T-helper 2 cell treated with Interferon-gamma antibody and Interleukin-4, amounts not matched to agents 5 μg/mL and 100 μg/mL, for 36 hours (primary cell): ENCODE results near the gene TASOR.
"Not testable (repeated sequence)": the region's sequence is repeated elsewhere in the genome, so short reads cannot be mapped to it uniquely, and the experiment has no call there.

Experiments
- DNase-seq: peaks from one replicate; pipeline ENCODE4 v3.0.0; 2021; ENCODE audit warnings: low spot score
- H3K27ac Mint-ChIP-seq: one replicate; pipeline ENCODE4 v1.8.0; 2021; ENCODE audit warnings: mild to moderate bottlenecking, mixed read lengths
- H3K27me3 Mint-ChIP-seq: one replicate; pipeline ENCODE4 v1.8.0; 2021; ENCODE audit warnings: low read depth, mixed read lengths
- H3K36me3 Mint-ChIP-seq: one replicate; pipeline ENCODE4 v1.8.0; 2021; ENCODE audit warnings: low read depth, mixed read lengths
- H3K4me1 Mint-ChIP-seq: one replicate; pipeline ENCODE4 v1.8.0; 2021; ENCODE audit warnings: low read depth, mixed read lengths
- H3K4me3 Mint-ChIP-seq: one replicate; pipeline ENCODE4 v1.8.0; 2022; ENCODE audit warnings: mild to moderate bottlenecking, moderate library complexity, mixed read lengths
- H3K9me3 Mint-ChIP-seq: one replicate; pipeline ENCODE4 v1.8.0; 2021; ENCODE audit warnings: mixed read lengths

Gene TASOR

DNA sequence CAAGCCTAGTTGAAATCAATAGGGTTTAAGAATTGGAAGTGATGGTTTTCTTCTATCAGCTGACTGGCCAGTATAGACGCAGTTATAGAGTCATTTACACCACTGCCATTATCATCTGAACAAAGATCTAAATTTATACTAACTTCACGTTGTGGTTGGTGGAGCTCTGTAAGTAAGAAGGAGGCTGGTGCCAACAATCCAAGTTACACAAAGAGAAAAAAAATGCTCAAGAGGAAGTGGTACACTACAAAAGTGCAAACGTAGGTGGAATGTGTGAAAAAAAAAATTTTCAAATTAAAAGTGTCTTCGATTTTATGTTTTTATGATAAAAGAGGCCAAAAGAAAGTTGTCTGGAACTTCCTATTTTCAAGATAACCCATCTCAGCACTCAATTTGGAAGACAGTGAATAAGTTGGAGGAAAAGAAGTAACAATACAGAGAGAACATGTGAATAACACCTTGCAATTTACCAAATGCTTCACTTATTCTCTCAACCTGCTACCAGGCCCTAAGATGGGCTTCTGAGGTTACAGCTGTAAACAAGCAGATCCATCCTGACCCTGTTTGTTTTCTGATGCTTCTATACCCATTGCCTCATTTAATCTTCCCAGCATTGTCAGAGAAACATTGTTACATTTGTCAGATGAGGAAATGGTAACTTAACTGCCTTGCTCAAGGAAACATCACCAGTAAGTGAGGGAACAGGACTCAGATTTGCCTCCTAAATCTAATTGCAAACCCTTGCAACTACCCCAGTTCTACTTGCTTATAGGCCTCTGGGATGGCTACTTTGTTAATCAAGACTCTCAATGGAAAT lies 12.0 kb upstream of the TASOR start:
- Mint-ChIP-seq H3K27me3 (no peaks in the 10 kb centered on the region), H3K9me3 (no peaks in the 10 kb centered on the region), H3K4me3 (peak overlapping the region; percentile 33), H3K27ac (peak overlapping the region; percentile 76), H3K4me1 (peaks cover 41% of the 10 kb centered on the region), H3K36me3 (no peaks in the 10 kb centered on the region)
- DNase-seq: no peak

- no peaks in the 10 kb centered on the region for H3K27me3 Mint-ChIP-seq
- no peaks in the 10 kb centered on the region for H3K36me3 Mint-ChIP-seq
- peak overlapping the region; percentile 78 for H3K4me3 Mint-ChIP-seq
- no peaks in the 10 kb centered on the region for H3K9me3 Mint-ChIP-seq
- DNase-seq: no peak
- peak overlapping the region; percentile 83 for H3K27ac Mint-ChIP-seq
- peaks cover 39% of the 10 kb centered on the region for H3K4me1 Mint-ChIP-seq
Measured at GRCh38 chr3:56693750-56694149, 10.7 kb upstream of the TASOR start.

DNA sequence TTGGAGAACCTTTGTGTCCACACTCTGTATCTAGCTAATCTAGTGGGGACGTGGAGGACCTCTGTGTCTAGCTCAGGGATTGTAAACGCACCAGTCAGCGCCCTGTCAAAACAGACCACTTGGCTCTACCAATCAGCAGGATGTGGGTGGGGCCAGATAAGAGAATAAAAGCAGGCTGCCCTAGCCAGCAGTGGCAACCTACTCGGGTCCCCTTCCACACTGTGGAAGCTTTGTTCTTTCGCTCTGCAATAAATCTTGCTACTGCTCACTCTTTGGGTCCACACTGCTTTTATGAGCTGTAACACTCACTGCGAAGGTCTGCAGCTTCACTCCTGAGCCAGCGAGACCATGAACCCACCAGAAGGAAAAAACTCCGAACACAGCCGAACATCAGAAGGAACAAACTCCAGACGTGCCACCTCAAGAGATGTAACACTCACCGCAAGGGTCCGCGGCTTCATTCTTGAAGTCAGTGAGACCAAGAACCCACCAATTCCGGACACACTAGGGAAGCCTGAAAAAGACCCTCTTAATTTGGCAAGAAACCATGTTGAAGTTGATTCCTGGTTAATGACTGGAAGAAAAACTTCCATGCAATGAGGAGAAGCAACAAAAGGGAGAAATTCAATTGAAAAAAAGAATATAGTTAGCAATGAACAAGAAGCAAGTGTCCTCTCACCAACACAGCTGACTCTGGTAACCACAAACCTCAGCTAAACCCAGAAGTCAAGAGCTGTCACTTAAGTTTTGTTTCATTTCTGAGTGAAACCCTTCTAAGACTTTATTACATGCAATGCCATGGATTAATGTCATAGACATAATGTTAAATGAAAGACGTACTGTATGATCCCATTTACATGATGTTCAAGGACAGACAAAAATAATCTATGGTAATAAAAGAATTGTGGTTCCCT lies 9.7 kb upstream of the TASOR start:
- Mint-ChIP-seq H3K4me1 (peaks cover 44% of the 10 kb centered on the region), H3K4me3 (peak overlapping the region; percentile 78), H3K27ac (peak overlapping the region; percentile 83)
- not testable (repeated sequence) for H3K27me3 Mint-ChIP-seq, H3K9me3 Mint-ChIP-seq, H3K36me3 Mint-ChIP-seq
- DNase-seq: peak; percentile 50

DNA sequence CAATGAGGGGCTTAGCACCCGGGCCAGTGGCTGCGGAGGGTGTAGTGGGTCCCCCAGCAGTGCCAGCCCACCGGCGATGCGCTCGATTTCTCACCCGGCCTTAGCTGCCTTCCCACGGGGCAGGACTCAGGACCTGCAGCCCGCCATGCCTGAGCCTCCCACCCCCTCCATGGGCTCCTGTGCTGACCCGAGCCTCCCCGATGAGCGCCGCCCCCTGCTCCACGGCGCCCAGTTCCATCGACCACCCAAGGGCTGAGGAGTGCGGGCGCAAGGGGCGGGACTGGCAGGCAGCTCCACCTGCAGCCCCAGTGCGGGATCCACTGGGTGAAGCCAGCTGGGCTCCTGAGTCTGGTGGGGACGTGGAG lies 8.9 kb upstream of the TASOR start:
- DNase-seq, H3K4me3 Mint-ChIP-seq, H3K27ac Mint-ChIP-seq, H3K27me3 Mint-ChIP-seq, H3K9me3 Mint-ChIP-seq, H3K36me3 Mint-ChIP-seq: not testable (repeated sequence)
- peaks cover 44% of the 10 kb centered on the region for H3K4me1 Mint-ChIP-seq

GRCh38 chr3:56691165-56692000 lies 8.3 kb upstream of the TASOR start:
- no peaks in the 10 kb centered on the region for H3K27me3 Mint-ChIP-seq
- H3K4me1 Mint-ChIP-seq: peaks cover 42% of the 10 kb centered on the region
- H3K9me3 Mint-ChIP-seq: no peaks in the 10 kb centered on the region
- no peaks in the 10 kb centered on the region for H3K36me3 Mint-ChIP-seq
- H3K27ac Mint-ChIP-seq: no peak overlapping the region
- H3K4me3 Mint-ChIP-seq: no peak overlapping the region
- no peak for DNase-seq

- Mint-ChIP-seq H3K9me3 (peaks cover under 1% of the 10 kb centered on the region), H3K27me3 (no peaks in the 10 kb centered on the region), H3K27ac (no peak overlapping the region), H3K4me3 (no peak overlapping the region), H3K36me3 (peaks cover 3% of the 10 kb centered on the region), H3K4me1 (peaks cover 25% of the 10 kb centered on the region)
- DNase-seq: no peak
Measured at GRCh38 chr3:56689303-56689702, 6.2 kb upstream of the TASOR start.

- peaks cover 8% of the 10 kb centered on the region for H3K9me3 Mint-ChIP-seq
- no peak for DNase-seq
- H3K27ac Mint-ChIP-seq: no peak overlapping the region
- peaks cover 9% of the 10 kb centered on the region for H3K36me3 Mint-ChIP-seq
- H3K4me1 Mint-ChIP-seq: peaks cover 16% of the 10 kb centered on the region
- no peak overlapping the region for H3K4me3 Mint-ChIP-seq
- no peaks in the 10 kb centered on the region for H3K27me3 Mint-ChIP-seq
Measured at GRCh38 chr3:56688191-56688590, 5.1 kb upstream of the TASOR start.

GRCh38 chr3:56684029-56684428 lies 964 bp upstream of the TASOR start:
- peaks cover 8% of the 10 kb centered on the region for H3K9me3 Mint-ChIP-seq
- H3K4me1 Mint-ChIP-seq: peaks cover 29% of the 10 kb centered on the region
- peak overlapping the region; percentile 84 for H3K27ac Mint-ChIP-seq
- no peaks in the 10 kb centered on the region for H3K27me3 Mint-ChIP-seq
- H3K4me3 Mint-ChIP-seq: peak overlapping the region; percentile 52
- peaks cover 38% of the 10 kb centered on the region for H3K36me3 Mint-ChIP-seq
- no peak for DNase-seq

GRCh38 chr3:56682462-56683121 lies 473 bp downstream of the TASOR start:
- H3K9me3 Mint-ChIP-seq: peaks cover 8% of the 10 kb centered on the region
- peak overlapping the region; percentile 94 for H3K27ac Mint-ChIP-seq
- H3K4me1 Mint-ChIP-seq: peaks cover 31% of the 10 kb centered on the region
- peak overlapping the region; percentile 98 for H3K4me3 Mint-ChIP-seq
- no peaks in the 10 kb centered on the region for H3K27me3 Mint-ChIP-seq
- peak; percentile 79 for DNase-seq
- H3K36me3 Mint-ChIP-seq: peaks cover 48% of the 10 kb centered on the region

- H3K36me3 Mint-ChIP-seq: peaks cover 53% of the 10 kb centered on the region
- no peak for DNase-seq
- peak overlapping the region; percentile 94 for H3K27ac Mint-ChIP-seq
- H3K4me1 Mint-ChIP-seq: peaks cover 36% of the 10 kb centered on the region
- peak overlapping the region; percentile 98 for H3K4me3 Mint-ChIP-seq
- H3K9me3 Mint-ChIP-seq: peaks cover 8% of the 10 kb centered on the region
- no peaks in the 10 kb centered on the region for H3K27me3 Mint-ChIP-seq
Measured at GRCh38 chr3:56681984-56682461, 1.0 kb downstream of the TASOR start.

DNA sequence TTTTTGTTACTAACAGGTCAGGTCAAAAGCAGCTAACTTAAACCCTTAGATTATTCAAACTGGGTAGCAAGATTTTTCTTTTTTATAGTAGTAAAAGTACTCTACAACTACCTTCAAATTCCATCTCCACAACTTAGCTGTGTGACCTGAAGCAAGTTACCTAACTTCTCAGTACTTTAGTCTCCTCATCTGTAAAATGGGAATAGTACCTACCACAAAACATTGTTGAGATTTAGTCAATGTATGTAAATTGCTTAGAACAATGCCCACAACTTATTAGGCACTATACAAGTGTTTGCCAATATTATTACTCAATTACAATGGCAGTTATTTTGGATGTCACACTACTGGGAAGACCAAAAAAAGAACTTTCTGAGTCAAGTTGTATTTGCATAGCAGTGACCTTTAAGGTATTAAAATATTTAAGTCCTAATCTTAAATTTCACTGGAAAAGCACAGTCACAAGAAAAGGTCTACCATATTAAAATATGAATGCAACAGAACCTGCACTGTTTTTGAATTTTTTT lies 2.9 kb downstream of the TASOR start:
- Mint-ChIP-seq H3K4me3 (peak overlapping the region; percentile 52), H3K36me3 (peaks cover 68% of the 10 kb centered on the region), H3K27ac (no peak overlapping the region), H3K4me1 (peaks cover 36% of the 10 kb centered on the region), H3K27me3 (no peaks in the 10 kb centered on the region), H3K9me3 (peaks cover 8% of the 10 kb centered on the region)
- no peak for DNase-seq

GRCh38 chr3:56677286-56677685 lies 5.8 kb downstream of the TASOR start:
- Mint-ChIP-seq H3K36me3 (peaks cover 74% of the 10 kb centered on the region), H3K27me3 (no peaks in the 10 kb centered on the region), H3K9me3 (no peaks in the 10 kb centered on the region), H3K4me1 (peaks cover 36% of the 10 kb centered on the region), H3K4me3 (peak overlapping the region; percentile 38), H3K27ac (no peak overlapping the region)
- DNase-seq: no peak
